ENCODE data around the gene CDNF.

CDNF gene

GRCh38 chr10:14774214-14774580 is 63.6 kb downstream of the CDNF start:
- TF ChIP-seq CTCF (IDR thresholded peaks at IDR 0.05; ENCODE audit: low read depth, low read length): no peak
- DNase-seq (ENCODE audit: extremely low read depth, low read depth): no peak

GRCh38 chr10:14773551-14774213 is 64.2 kb downstream of the CDNF start:
- no peak for TF ChIP-seq CTCF (IDR thresholded peaks at IDR 0.05; ENCODE audit: low read depth, low read length)
- no peak for DNase-seq (ENCODE audit: extremely low read depth, low read depth)

- no peak for TF ChIP-seq CTCF (IDR thresholded peaks at IDR 0.05; ENCODE audit: low read depth, low read length)
These were observed 65.4 kb downstream of the CDNF start for GRCh38 chr10:14772399-14772798.

GRCh38 chr10:14770927-14771326 is 66.9 kb downstream of the CDNF start:
- no peak for DNase-seq (ENCODE audit: extremely low read depth, low read depth)
- no peak for TF ChIP-seq CTCF (IDR thresholded peaks at IDR 0.05; ENCODE audit: low read depth, low read length)

More at GRCh38 chr10:14772399-14772798, 65.4 kb downstream of the CDNF start:
- no peak for DNase-seq (ENCODE audit: extremely low read depth, low read depth)

Measured in AG09319 (cell line).